Muscle layer of duodenum (tissue), 2 donors: Measurements from ENCODE around the gene ZNF888.
"Not testable (repeated sequence)": the region's sequence is repeated elsewhere in the genome, so short reads cannot be mapped to it uniquely, and the experiment has no call there.

Source experiments
- H3K27ac ChIP-seq: one replicate; pipeline ENCODE4 v1.7.0; 2013; ENCODE audit warnings: mild to moderate bottlenecking, low read length
- H3K27me3 ChIP-seq: one replicate; pipeline ENCODE4 v1.7.0; 2013; ENCODE audit warnings: low read depth, mild to moderate bottlenecking, control low read depth, low read length
- H3K36me3 ChIP-seq, 2 donors: one replicate each; pipeline ENCODE4 v1.7.0; 2013; ENCODE audit warnings: low read length in 2 of 2, control low read depth in 1 of 2, mild to moderate bottlenecking in 1 of 2; ENCODE audit not compliant: insufficient read depth in 2 of 2, control insufficient read depth in 1 of 2
- H3K4me1 ChIP-seq, 2 donors: one replicate each; pipeline ENCODE4 v1.7.0; 2013; ENCODE audit warnings: low read length in 2 of 2, mild to moderate bottlenecking in 2 of 2, control low read depth in 1 of 2, moderate library complexity in 1 of 2; ENCODE audit not compliant: insufficient read depth in 2 of 2, control insufficient read depth in 1 of 2
- H3K4me3 ChIP-seq, 2 donors: one replicate each; pipeline ENCODE4 v1.7.0; 2013; ENCODE audit warnings: low read length in 2 of 2, low read depth in 1 of 2, mild to moderate bottlenecking in 1 of 2
- H3K9me3 ChIP-seq, 2 donors: one replicate each; pipeline ENCODE4 v1.7.0; 2013; ENCODE audit warnings: low read length in 2 of 2, control low read depth in 1 of 2, mild to moderate bottlenecking in 1 of 2; ENCODE audit not compliant: control insufficient read depth in 1 of 2
- donor health status: healthy.

The ZNF888 gene

DNA sequence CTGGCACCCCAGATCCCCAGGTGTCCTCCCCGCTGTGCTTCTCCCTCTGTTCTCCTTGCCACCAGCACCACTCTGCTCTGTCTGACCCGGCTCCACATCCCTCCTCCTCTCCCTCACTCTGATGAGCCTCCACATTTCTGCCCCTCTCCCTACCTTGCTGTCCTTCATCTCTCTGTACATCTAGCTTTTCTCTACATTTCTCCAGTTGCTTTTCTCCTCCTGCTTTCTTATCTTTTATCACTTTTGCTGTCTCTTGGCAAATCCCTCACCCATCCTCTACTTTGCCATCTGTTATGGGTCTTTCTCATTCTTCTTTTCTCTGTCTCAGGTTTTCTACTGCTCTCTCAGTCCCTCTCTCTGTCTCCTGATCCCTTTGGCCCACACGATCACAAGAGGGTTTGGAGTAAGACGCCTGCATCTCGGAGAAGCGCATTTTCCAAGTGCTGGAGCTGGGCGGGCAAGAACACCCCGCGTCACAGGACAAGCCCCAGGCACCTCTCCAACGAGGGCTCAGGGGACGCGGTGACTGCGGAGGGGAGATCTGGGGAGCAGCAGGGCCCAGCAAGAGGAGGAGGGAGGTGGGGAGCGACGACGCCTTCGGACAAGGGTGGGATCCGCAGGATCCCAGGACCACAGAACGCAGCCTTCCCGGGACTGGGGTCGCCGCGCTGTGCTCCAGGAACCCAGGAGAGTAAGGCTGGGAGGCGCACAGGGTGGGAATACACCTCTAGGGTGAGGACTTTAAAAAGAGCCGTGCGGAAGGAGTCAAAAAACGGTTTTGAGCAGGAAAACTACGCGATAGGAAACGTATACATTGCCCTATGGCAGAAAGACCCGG, 66.5 kb downstream of the ZNF888 start:
- not testable (repeated sequence) for H3K9me3 ChIP-seq, H3K27me3 ChIP-seq, H3K4me1 ChIP-seq
- H3K36me3 ChIP-seq: peaks cover 0 to 15% of the 10 kb centered on the region in 2 donors
- H3K4me3 ChIP-seq: peak overlapping the region; percentile 70 to 75
- peak overlapping the region; percentile 67 for H3K27ac ChIP-seq
